Skeletal muscle cell (primary cell): Measurements from ENCODE around the gene WBP1L.
"Not testable (repeated sequence)": the region's sequence is repeated elsewhere in the genome, so short reads cannot be mapped to it uniquely, and the experiment has no call there.

Experiments
- DNase-seq: peaks from one replicate; pipeline ENCODE4 v3.0.0-alpha.2; 2010; ENCODE audit warnings: low read depth
- H3K4me3 ChIP-seq: 2 replicates; pipeline ENCODE4 v1.5.1; 2011; ENCODE audit warnings: low read depth, mild to moderate bottlenecking, control low read depth, low read length, moderate library complexity

WBP1L gene

GRCh38 chr10:102826148-102826796 lies 82.5 kb downstream of the WBP1L start:
- DNase-seq: no peak

DNA sequence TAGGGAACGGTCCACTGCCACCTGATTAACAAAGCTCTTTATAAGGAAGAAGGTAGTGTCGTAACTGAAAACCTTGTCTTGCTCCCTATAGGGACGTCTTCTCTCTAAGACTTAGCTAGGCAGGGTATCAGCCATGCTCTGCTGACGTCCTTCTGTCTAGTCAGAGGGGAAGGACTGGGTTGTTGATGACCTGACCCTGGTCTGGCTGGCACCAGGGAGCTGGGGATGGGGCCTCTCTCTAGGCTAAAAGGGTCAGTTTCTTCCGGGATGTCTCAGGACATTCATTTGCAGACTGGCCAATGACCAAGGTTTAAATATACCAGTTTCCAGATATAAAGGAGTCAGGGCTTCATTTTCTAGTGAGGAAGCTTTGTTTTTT lies 83.8 kb downstream of the WBP1L start:
- DNase-seq: no peak
- no peak overlapping the region for H3K4me3 ChIP-seq

More at GRCh38 chr10:102826148-102826796, 82.5 kb downstream of the WBP1L start:
- H3K4me3 ChIP-seq: no peak overlapping the region

DNA sequence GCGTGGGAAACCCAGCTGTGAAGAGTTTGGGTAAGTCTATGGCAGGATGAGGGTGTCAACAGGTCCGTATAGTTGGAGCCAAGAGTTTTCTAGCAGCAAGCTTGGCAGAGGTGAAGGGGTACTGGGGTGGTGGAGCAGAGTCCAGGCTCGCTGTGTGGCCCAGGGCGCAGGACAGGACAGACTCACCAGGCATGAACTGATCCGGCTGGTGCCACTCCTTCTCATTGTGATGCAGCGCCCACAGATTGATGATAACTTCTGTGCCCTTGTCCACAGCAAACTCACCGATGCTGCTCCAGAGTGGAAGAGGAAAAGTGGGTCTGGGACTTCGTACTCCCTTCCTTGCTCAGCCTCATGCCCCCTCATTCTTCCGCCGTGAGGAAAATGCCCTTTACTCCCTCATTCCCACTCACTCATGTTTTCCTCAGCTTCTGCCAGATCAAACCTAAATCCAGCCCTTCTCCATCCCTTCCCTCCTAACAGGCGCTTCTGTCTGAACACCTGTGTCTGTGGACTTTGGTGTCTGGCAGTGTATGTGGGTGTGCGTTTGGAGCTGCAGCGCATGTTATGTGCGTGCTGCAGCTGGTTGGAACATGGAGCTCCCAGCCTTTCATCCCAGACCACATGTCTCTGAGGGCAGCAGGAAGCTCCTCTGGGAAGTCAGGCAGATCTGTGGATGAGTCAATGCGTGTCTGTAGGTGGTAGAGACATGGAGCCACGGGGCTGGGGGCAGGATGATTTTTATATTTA lies 87.7 kb downstream of the WBP1L start:
- no peak overlapping the region for H3K4me3 ChIP-seq
- DNase-seq: no peak

DNA sequence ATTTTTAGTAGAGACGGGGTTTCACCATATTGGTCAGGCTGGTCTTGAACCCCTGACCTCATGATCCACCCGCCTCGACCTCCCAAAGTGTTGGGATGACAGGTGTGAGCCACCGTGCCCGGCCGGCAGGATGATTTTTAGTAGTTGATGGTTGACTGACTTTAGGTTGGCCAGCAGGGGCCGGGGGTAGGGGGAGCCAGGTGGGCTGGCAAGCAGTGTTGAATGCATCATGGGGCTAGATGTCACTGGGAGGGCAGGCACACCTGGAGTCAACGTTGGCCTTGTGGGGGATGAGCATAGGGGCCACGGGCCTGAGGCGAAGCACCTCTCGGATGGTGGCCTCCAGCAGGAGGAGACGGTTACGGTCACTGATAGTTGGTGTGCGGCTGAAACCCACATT lies 88.5 kb downstream of the WBP1L start:
- H3K4me3 ChIP-seq: no peak overlapping the region
- no peak for DNase-seq

GRCh38 chr10:102832987-102833386 lies 89.2 kb downstream of the WBP1L start:
- no peak for DNase-seq

DNA sequence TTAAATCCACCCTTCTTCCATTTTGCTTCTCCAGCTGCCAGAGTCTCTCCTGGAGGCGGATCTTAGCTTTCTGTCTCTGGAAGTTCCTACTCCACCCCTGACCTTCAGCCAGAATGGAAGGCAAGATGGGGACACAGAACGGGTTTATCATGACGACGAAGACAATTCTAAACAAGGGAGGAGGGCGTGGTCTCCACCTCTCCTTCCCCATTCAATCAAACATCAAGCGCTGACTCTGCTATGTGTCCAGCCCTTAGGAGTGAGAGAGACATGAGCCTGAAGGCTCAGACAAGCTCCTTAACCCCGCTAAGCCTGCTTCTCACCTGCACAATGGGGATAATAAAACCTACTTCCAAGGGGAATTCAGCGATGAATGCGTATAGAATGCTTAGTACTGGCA lies 90.4 kb downstream of the WBP1L start:
- no peak for DNase-seq
- no peak overlapping the region for H3K4me3 ChIP-seq

More at GRCh38 chr10:102832987-102833386, 89.2 kb downstream of the WBP1L start:
- H3K4me3 ChIP-seq: no peak overlapping the region

GRCh38 chr10:102835007-102835482 lies 91.3 kb downstream of the WBP1L start:
- no peak overlapping the region for H3K4me3 ChIP-seq
- DNase-seq: no peak

- DNase-seq: no peak
- no peak within 1 kb of the TSS for H3K4me3 ChIP-seq
Measured at GRCh38 chr10:102837230-102837721, 93.5 kb downstream of the WBP1L start, which contains the start of gene CYP17A1. Gene CYP17A1 (minus strand): TSS chr10:102837413. CDS start chr10:102837361, 52 bp downstream.

DNA sequence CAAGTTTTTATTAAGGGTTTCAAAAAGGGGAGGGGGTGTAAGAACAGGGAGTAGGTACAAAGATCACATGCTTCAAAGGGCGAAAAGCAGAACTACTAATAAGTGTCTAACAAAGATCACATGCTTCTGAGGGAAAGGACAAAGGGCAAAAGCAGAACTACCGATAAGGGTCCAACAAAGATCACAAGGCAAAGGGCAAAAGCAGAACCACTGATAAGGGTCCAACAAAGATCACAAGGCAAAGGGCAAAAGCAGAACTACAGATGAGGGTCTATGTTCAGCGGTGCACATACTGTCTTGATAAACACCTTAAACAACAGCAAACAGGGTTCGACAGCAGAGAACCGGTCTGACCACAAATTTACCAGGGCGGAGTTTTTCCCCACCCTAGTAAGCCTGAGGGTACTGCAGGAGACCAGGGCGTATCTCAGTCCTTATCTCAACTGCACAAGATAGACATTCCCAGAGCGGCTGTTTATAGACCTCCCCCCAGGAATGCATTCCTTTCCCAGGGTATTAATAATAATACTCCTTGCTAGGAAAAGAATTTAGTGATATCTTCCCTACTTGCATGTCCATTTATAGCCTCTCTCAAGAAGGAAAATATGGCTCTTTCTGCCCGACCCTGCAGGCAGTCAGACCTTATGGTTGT lies 94.7 kb downstream of the WBP1L start:
- not testable (repeated sequence) for H3K4me3 ChIP-seq, DNase-seq

DNA sequence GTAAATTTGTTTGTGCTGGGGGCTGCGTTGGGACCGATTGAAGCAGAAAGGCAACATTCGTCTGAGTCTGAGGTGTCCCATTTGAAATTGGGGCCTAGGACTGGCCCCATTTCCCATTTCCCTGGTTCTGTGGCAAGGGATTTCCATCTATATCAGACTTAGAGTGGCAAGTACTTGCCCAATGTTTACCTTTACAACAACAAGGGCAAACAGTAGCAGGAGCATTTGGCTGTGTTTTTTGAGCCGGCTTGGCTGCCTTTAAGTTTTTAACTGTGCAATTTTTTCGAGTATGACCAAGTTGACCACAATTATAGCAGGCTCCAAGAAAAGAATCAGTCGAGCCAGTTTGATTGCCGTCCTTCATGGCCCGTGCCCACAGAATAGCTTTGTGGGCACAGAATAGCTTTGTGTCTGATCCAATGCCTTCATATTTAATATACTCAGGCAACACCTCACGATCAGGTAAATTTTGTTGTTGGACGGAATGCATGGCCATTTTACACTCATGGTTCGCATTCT lies 98.1 kb downstream of the WBP1L start:
- no peak for DNase-seq
- H3K4me3 ChIP-seq: no peak overlapping the region

GRCh38 chr10:102843139-102843538 lies 99.4 kb downstream of the WBP1L start:
- not testable (repeated sequence) for DNase-seq, H3K4me3 ChIP-seq

DNA sequence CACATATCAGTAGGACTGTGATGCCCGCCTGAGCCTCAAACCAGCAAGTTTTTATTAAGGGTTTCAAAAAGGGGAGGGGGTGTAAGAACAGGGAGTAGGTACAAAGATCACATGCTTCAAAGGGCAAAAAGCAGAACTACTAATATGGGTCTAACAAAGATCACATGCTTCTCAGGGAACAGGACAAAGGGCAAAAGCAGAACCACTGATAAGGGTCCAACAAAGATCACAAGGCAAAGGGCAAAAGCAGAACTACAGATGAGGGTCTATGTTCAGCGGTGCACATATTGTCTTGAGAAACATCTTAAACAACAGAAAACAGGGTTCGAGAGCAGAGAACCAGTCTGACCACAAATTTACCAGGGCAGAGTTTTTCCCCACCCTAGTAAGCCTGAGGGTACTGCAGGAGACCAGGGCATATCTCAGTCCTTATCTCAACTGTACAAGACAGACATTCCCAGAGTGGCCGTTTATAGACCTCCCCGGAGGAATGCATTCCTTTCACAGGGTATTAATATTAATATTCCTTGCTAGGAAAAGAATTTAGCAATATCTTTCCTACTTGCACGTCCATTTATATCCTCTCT lies 100.5 kb downstream of the WBP1L start:
- not testable (repeated sequence) for DNase-seq, H3K4me3 ChIP-seq

GRCh38 chr10:102845352-102845902 lies 101.7 kb downstream of the WBP1L start:
- H3K4me3 ChIP-seq: no peak overlapping the region
- no peak for DNase-seq

DNA sequence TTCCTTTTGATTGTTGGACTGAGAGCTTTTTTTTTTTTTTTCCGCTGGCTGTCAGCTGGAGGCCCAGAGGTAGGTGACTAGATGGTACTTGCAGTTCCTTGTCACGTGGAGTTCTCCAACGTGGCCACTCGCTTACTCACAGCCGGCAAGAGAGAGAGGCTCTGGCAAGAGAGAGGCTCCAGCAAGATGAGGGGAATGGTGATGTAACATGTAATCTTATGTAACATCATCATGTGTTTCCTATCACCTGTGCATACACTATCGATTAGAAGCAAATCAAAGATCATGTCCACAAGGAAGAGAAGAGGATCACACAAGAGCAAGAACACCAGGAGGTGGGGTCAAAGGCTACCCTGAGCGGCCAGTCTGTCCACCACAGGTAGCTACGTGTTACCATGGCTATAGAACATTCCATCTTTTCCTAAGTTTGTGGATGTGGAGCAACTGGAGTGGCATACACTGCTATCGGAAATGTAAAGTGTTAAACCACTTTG lies 106.3 kb downstream of the WBP1L start:
- no peak for DNase-seq
- no peak overlapping the region for H3K4me3 ChIP-seq

GRCh38 chr10:102853237-102853636 lies 109.5 kb downstream of the WBP1L start:
- not testable (repeated sequence) for DNase-seq, H3K4me3 ChIP-seq

- DNase-seq: peak; percentile 98
- not testable (repeated sequence) for H3K4me3 ChIP-seq
Measured at GRCh38 chr10:102855731-102856436, 112.1 kb downstream of the WBP1L start.

GRCh38 chr10:102856758-102857424 lies 113.1 kb downstream of the WBP1L start:
- DNase-seq: no peak

GRCh38 chr10:102859911-102860310 lies 116.2 kb downstream of the WBP1L start:
- no peak overlapping the region for H3K4me3 ChIP-seq
- DNase-seq: no peak

More at GRCh38 chr10:102856758-102857424, 113.1 kb downstream of the WBP1L start:
- no peak overlapping the region for H3K4me3 ChIP-seq
